ENCODE data around the gene MEX3A. TPM values are rescaled to one million over a fixed set of nuclear protein-coding genes. Genes with fewer than 3 reads are reported as not detected.

Gene MEX3A
- polyA plus RNA-seq, 1 donor (not counting 4 experiments of a cell fraction or from before 2014, with no cell fraction given) = 1.1 TPM

DNA sequence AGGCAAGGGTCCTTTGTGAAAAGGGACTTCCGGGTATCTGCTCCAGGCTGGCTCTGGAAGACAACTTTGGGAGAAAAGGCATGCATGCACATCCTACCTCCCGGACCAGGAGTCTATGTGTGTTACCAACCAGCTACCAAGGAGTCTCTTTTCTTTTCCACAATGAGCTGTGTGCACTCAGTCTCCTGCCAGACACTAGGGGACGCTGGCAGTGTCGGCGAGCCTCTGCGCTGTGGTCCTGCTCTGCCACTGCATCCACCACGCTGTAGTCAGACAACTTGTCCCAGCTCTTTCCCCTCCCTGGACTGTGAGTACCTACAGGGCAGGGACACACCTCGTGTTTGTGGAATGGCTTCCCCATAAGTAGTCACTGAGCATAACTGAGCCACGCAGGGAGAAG lies 56.4 kb downstream of the MEX3A start:
- Histone ChIP-seq H3K27ac (ENCODE audit: control insufficient read depth, insufficient read depth, low read length) (no peak overlapping the region), H3K79me2 (ENCODE audit: control insufficient read depth, insufficient read depth, low read length) (no peaks in the 10 kb centered on the region), H3K4me2 (ENCODE audit: control insufficient read depth, extremely low read depth, insufficient read depth, low read depth, low read length) (no peak overlapping the region), H3K27me3 (ENCODE audit: control insufficient read depth, extremely low read depth, insufficient read depth, low read length) (peaks cover 4% of the 10 kb centered on the region), H3K9me1 (ENCODE audit: control insufficient read depth, extremely low read depth, insufficient read depth, low read length) (no peaks in the 10 kb centered on the region), H3K4me3 (ENCODE audit: control insufficient read depth in 2 of 3, extremely low read depth in 1 of 3, insufficient read depth in 2 of 3, low read depth in 1 of 3, low read length in 3 of 3) (no peak overlapping the region), H3K36me3 (ENCODE audit: control insufficient read depth in 2 of 2, extremely low read depth in 1 of 2, insufficient read depth in 2 of 2, low read length in 2 of 2) (no peaks in the 10 kb centered on the region), H3K9ac (ENCODE audit: control insufficient read depth, extremely low read depth, insufficient read depth, low read length) (no peak overlapping the region), H3K4me1 (ENCODE audit: control insufficient read depth, extremely low read depth, insufficient read depth, low read length) (no peaks in the 10 kb centered on the region), H2AFZ (ENCODE audit: control insufficient read depth, low read length) (no peak overlapping the region), H4K20me1 (ENCODE audit: control insufficient read depth, extremely low read depth, insufficient read depth, low read length) (no peaks in the 10 kb centered on the region), H3K9me3 (ENCODE audit: control insufficient read depth, low read depth, low read length) (no peaks in the 10 kb centered on the region)
- dilution Hi-C loops (cut with MboI; ENCODE audit: extremely low pct_ligation_motif_present, low sequenced_read_pairs) = no loop called here
- no peak for FAIRE-seq
- no peak for TF ChIP-seq EZH2 (IDR thresholded peaks at IDR 0.05; ENCODE audit: low read length)
- TF ChIP-seq CTCF (optimal IDR thresholded peaks at IDR 0.05 in 1 of 3, IDR thresholded peaks at IDR 0.05 in 1 of 3, conservative IDR thresholded peaks at IDR 0.05 in 1 of 3; ENCODE audit: extremely low read depth in 1 of 3, insufficient read depth in 2 of 3, low read length in 3 of 3) = peak; percentile 37 to 58 (median 56)
- DNase-seq (ENCODE audit: low read depth, low spot score) = no peak

DNA sequence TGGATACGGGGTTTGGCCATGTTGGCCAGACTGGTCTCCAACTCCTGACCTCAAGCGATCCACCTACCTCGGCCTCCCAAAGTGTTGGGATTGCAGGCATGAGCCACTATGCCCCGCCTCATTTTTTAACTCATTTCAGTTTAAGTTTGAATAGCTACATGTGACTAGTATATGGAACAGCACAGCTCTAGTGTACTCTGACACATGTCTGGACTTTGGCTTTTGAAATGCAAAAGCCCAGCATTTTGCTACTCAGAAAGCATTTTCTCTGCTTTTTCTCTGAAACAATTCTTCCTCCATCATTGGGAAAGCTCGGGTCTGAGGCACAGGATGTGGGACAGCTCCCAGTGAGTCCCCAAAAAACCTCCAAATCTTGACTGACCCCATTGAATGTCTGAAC lies 57.5 kb downstream of the MEX3A start:
- no peaks in the 10 kb centered on the region for H4K20me1 ChIP-seq (ENCODE audit: control insufficient read depth, extremely low read depth, insufficient read depth, low read length)
- H3K79me2 ChIP-seq (ENCODE audit: control insufficient read depth, insufficient read depth, low read length) = peaks cover 9% of the 10 kb centered on the region
- no peak overlapping the region for H3K9ac ChIP-seq (ENCODE audit: control insufficient read depth, extremely low read depth, insufficient read depth, low read length)
- no peaks in the 10 kb centered on the region for H3K9me1 ChIP-seq (ENCODE audit: control insufficient read depth, extremely low read depth, insufficient read depth, low read length)
- DNase-seq (ENCODE audit: low read depth, low spot score) (no peak), FAIRE-seq (no peak)
- TF ChIP-seq CTCF (optimal IDR thresholded peaks at IDR 0.05 in 1 of 3, IDR thresholded peaks at IDR 0.05 in 1 of 3, conservative IDR thresholded peaks at IDR 0.05 in 1 of 3; ENCODE audit: extremely low read depth in 1 of 3, insufficient read depth in 2 of 3, low read length in 3 of 3) = no peak
- no peak overlapping the region for H3K4me2 ChIP-seq (ENCODE audit: control insufficient read depth, extremely low read depth, insufficient read depth, low read depth, low read length)
- dilution Hi-C loops (cut with MboI; ENCODE audit: extremely low pct_ligation_motif_present, low sequenced_read_pairs) = no loop called here
- peaks cover 1% of the 10 kb centered on the region for H3K4me1 ChIP-seq (ENCODE audit: control insufficient read depth, extremely low read depth, insufficient read depth, low read length)
- no peaks in the 10 kb centered on the region for H3K9me3 ChIP-seq (ENCODE audit: control insufficient read depth, low read depth, low read length)
- peaks cover 4% of the 10 kb centered on the region for H3K27me3 ChIP-seq (ENCODE audit: control insufficient read depth, extremely low read depth, insufficient read depth, low read length)
- H3K27ac ChIP-seq (ENCODE audit: control insufficient read depth, insufficient read depth, low read length) = no peak overlapping the region
- peaks cover 0 to 2% of the 10 kb centered on the region in 2 experiments for H3K36me3 ChIP-seq (ENCODE audit: control insufficient read depth in 2 of 2, extremely low read depth in 1 of 2, insufficient read depth in 2 of 2, low read length in 2 of 2)
- H3K4me3 ChIP-seq (ENCODE audit: control insufficient read depth in 2 of 3, extremely low read depth in 1 of 3, insufficient read depth in 2 of 3, low read depth in 1 of 3, low read length in 3 of 3) = no peak overlapping the region
- H2AFZ ChIP-seq (ENCODE audit: control insufficient read depth, low read length) = no peak overlapping the region

Other genes with a start within 250 kb of the MEX3A start
- 16.7 to 18.8 TPM (median 18.1 TPM) in 3 replicates for gene GON4L, start 225.3 kb downstream of the MEX3A start, polyA plus RNA-seq
- gene SYT11, start 222.9 kb downstream of the MEX3A start, polyA plus RNA-seq = 0.08 to 0.18 TPM (median 0.13 TPM) in 3 replicates
- 27.1 to 33.5 TPM (median 28.7 TPM) in 3 replicates for gene RIT1, start 171.1 kb downstream of the MEX3A start, polyA plus RNA-seq
- gene KHDC4, start 148.1 kb downstream of the MEX3A start, polyA plus RNA-seq = 31.6 to 61.0 TPM (median 51.3 TPM) in 3 replicates
- not detected in 3 replicates for gene RXFP4, start 140.8 kb downstream of the MEX3A start, polyA plus RNA-seq
- 27.8 to 39.2 TPM (median 38.7 TPM) in 3 replicates for gene ARHGEF2, start 103.9 kb downstream of the MEX3A start, polyA plus RNA-seq
- gene SSR2, start 61.5 kb downstream of the MEX3A start, polyA plus RNA-seq = 295 to 363 TPM (median 302 TPM) in 3 replicates
- gene UBQLN4, start 28.7 kb downstream of the MEX3A start, polyA plus RNA-seq = 34.8 to 42.7 TPM (median 35.8 TPM) in 3 replicates
- gene LAMTOR2, start 27.7 kb downstream of the MEX3A start, polyA plus RNA-seq = 67.5 to 98.0 TPM (median 96.0 TPM) in 3 replicates
- 93.4 to 159 TPM (median 106 TPM) in 3 replicates for gene RAB25, start 21.3 kb downstream of the MEX3A start, polyA plus RNA-seq
- 368 to 551 TPM (median 444 TPM) in 3 replicates for gene LMNA, start 32.2 kb upstream of the MEX3A start, polyA plus RNA-seq
- 5.7 to 11.0 TPM (median 7.9 TPM) in 3 replicates for gene SEMA4A, start 71.1 kb upstream of the MEX3A start, polyA plus RNA-seq
- gene SLC25A44, start 111.6 kb upstream of the MEX3A start, polyA plus RNA-seq = 24.4 to 36.8 TPM (median 25.3 TPM) in 3 replicates
- gene PMF1, start 130.5 kb upstream of the MEX3A start, polyA plus RNA-seq = 31.9 to 50.8 TPM (median 41.0 TPM) in 3 replicates
- 0.12 to 0.45 TPM (median 0.23 TPM) in 3 replicates for gene BGLAP, start 159.7 kb upstream of the MEX3A start, polyA plus RNA-seq
- 0.78 to 2.2 TPM (median 1.00 TPM) in 3 replicates for gene PAQR6, start 165.6 kb upstream of the MEX3A start, polyA plus RNA-seq
- 22.4 to 28.2 TPM (median 27.8 TPM) in 3 replicates for gene SMG5, start 200.4 kb upstream of the MEX3A start, polyA plus RNA-seq
- gene TMEM79, start 201.9 kb upstream of the MEX3A start, polyA plus RNA-seq = 9.6 to 31.8 TPM (median 14.2 TPM) in 3 replicates
- 12.5 to 28.0 TPM (median 13.7 TPM) in 3 replicates for gene GLMP, start 213.2 kb upstream of the MEX3A start, polyA plus RNA-seq
- 0.22 TPM in 1 of 3 replicates, not detected in the others for gene VHLL, start 216.8 kb upstream of the MEX3A start, polyA plus RNA-seq

Data from keratinocyte (primary cell).